Smooth muscle cell (in vitro differentiated cells): Measurements from ENCODE around the gene ZNF423. TPM values are rescaled to one million over a fixed set of nuclear protein-coding genes. Genes with fewer than 3 reads are reported as not detected.

Experiments
- DNase-seq: peaks from one replicate; lab custom pipeline; 2025; ENCODE audit not compliant: unreplicated experiment; lab: John Stamatoyannopoulos, UW
- H2AFZ ChIP-seq: fragments of 200-600 bp; sonication (generic); 2 replicates; pipeline ENCODE4 v1.6.0; 2016; ENCODE audit warnings: antibody characterized with exemption, low read depth, mild to moderate bottlenecking
- H3F3A ChIP-seq: fragments of 200-600 bp; sonication (generic); 2 replicates; pipeline ENCODE4 v1.6.0; 2017; ENCODE audit warnings: antibody characterized with exemption, low read depth
- H3K27ac ChIP-seq: fragments of 200-600 bp; sonication (generic); 2 replicates; pipeline ENCODE4 v1.5.1; 2016; ENCODE audit warnings: low read depth, mild to moderate bottlenecking
- H3K27me3 ChIP-seq: fragments of 200-600 bp; sonication (generic); 2 replicates; pipeline ENCODE4 v1.6.1; 2016; ENCODE audit warnings: low read depth, mild to moderate bottlenecking
- H3K36me3 ChIP-seq: fragments of 200-600 bp; sonication (generic); 2 replicates; pipeline ENCODE4 v1.5.1; 2016; ENCODE audit warnings: low read depth
- H3K4me1 ChIP-seq: fragments of 200-600 bp; sonication (generic); 2 replicates; pipeline ENCODE4 v1.5.1; 2016; ENCODE audit warnings: low read depth
- H3K4me2 ChIP-seq: fragments of 200-600 bp; sonication (generic); 2 replicates; pipeline ENCODE4 v1.6.0; 2016; ENCODE audit warnings: mild to moderate bottlenecking
- H3K4me3 ChIP-seq: fragments of 200-600 bp; sonication (generic); 2 replicates; pipeline ENCODE4 v1.5.1; 2016; ENCODE audit warnings: mild to moderate bottlenecking
- H3K79me2 ChIP-seq: fragments of 200-600 bp; sonication (generic); 2 replicates; pipeline ENCODE4 v1.6.0; 2016; ENCODE audit warnings: low read depth, mild to moderate bottlenecking
- H3K9ac ChIP-seq: fragments of 200-600 bp; sonication (generic); 2 replicates; pipeline ENCODE4 v1.6.0; 2016; ENCODE audit warnings: low read depth
- H3K9me3 ChIP-seq: fragments of 200-600 bp; sonication (generic); replicated peaks from 2 replicates; pipeline ENCODE4 v1.5.1; 2016; ENCODE audit warnings: low read depth
- H4K20me1 ChIP-seq: fragments of 200-600 bp; sonication (generic); 2 replicates; pipeline ENCODE4 v1.6.0; 2016; ENCODE audit warnings: low read depth
- CTCF ChIP-seq: fragments of 200-600 bp; sonication (generic); IDR thresholded peaks from 2 replicates; pipeline ENCODE4 v1.5.1; 2017; ENCODE audit warnings: borderline replicate concordance, mild to moderate bottlenecking, antibody characterized with exemption; ENCODE audit not compliant: insufficient read depth, poor library complexity, severe bottlenecking
- WGBS: methylation state at CpG from one replicate; pipeline ENCODE4 v1.1.7; 2016; ENCODE audit warnings: low lambda C conversion rate; 5-methylcytosine and 5-hydroxymethylcytosine counted together
- polyA plus RNA-seq: library from polyadenylated mRNA; unstranded; fragments of >200 nt; fragmentation: Nextera tagmentation; extraction: Ambion mirVana; gene quantifications from 2 replicates; pipeline ENCODE4 v1.2.1, GENCODE V29; 2016
- total RNA-seq: library from RNA; depleted of rRNA; stranded (reverse); fragments of >200 nt; gene quantifications from 2 replicates; pipeline ENCODE4 v1.2.3, GENCODE V29; 2014

ZNF423 gene
- total and polyA plus RNA-seq, 2 experiments from 2014 or later: 6.9 to 7.0 TPM

- Histone ChIP-seq H3K79me2 (no peaks in the 10 kb centered on the region), H3K4me2 (no peak overlapping the region), H3K27ac (no peak overlapping the region), H3F3A (no peaks in the 10 kb centered on the region), H2AFZ (no peak overlapping the region), H3K36me3 (no peaks in the 10 kb centered on the region), H3K9ac (no peak overlapping the region), H3K9me3 (no peaks in the 10 kb centered on the region), H3K27me3 (no peaks in the 10 kb centered on the region), H3K4me1 (peaks cover 4% of the 10 kb centered on the region), H3K4me3 (no peak overlapping the region), H4K20me1 (peaks cover 23% of the 10 kb centered on the region)
- over 99% methylated on average over 5 of the region's 5 CpGs for WGBS
- DNase-seq: no peak
- TF ChIP-seq CTCF: no peak
Observed at GRCh38 chr16:49800441-49800840, 55.5 kb downstream of the ZNF423 start.

DNA sequence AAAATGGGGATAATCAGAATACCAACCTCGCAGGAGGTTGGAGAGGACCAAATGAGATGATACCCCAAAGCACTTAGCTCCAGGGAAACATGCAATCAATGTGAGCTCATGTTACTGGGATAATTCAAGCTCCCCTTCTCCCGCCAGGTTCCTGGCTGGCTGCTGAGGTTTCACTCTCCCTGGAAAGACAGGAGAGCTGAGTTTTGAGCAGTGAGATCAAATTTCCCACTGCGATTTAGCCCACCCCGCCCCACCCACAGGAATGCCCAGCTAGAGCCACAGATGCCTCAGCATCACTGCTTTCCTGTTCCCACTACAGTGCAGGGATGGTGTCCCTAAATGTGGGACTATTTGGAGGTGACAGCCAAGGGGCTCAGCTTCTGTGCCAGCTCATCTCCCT is 56.7 kb downstream of the ZNF423 start:
- no peaks in the 10 kb centered on the region for H3K79me2 ChIP-seq
- H3K9me3 ChIP-seq: no peaks in the 10 kb centered on the region
- TF ChIP-seq CTCF: no peak
- H3K4me1 ChIP-seq: peaks cover 4% of the 10 kb centered on the region
- H4K20me1 ChIP-seq: peaks cover 31% of the 10 kb centered on the region
- 53% methylated on average over 4 of the region's 4 CpGs for WGBS
- H3K4me3 ChIP-seq: no peak overlapping the region
- no peak overlapping the region for H2AFZ ChIP-seq
- no peak overlapping the region for H3K9ac ChIP-seq
- no peaks in the 10 kb centered on the region for H3K36me3 ChIP-seq
- H3K27ac ChIP-seq: no peak overlapping the region
- H3K4me2 ChIP-seq: no peak overlapping the region
- DNase-seq: no peak
- H3F3A ChIP-seq: no peaks in the 10 kb centered on the region
- H3K27me3 ChIP-seq: no peaks in the 10 kb centered on the region

- Histone ChIP-seq H4K20me1 (peaks cover 43% of the 10 kb centered on the region), H3F3A (no peaks in the 10 kb centered on the region), H3K4me3 (no peak overlapping the region), H3K27me3 (no peaks in the 10 kb centered on the region), H3K9me3 (no peaks in the 10 kb centered on the region), H3K27ac (no peak overlapping the region), H3K4me1 (peaks cover 4% of the 10 kb centered on the region), H2AFZ (no peak overlapping the region), H3K4me2 (no peak overlapping the region), H3K36me3 (no peaks in the 10 kb centered on the region), H3K79me2 (no peaks in the 10 kb centered on the region), H3K9ac (no peak overlapping the region)
- WGBS: 83% methylated on average over 8 of the region's 8 CpGs
- DNase-seq: no peak
- TF ChIP-seq CTCF: no peak
Observed at GRCh38 chr16:49795513-49795912, 60.4 kb downstream of the ZNF423 start.

GRCh38 chr16:49793244-49793643 is 62.7 kb downstream of the ZNF423 start:
- WGBS: 98% methylated on average over 11 of the region's 11 CpGs
- Histone ChIP-seq H3K27ac (no peak overlapping the region), H3K36me3 (no peaks in the 10 kb centered on the region), H3K4me2 (no peak overlapping the region), H3K9me3 (no peaks in the 10 kb centered on the region), H3F3A (no peaks in the 10 kb centered on the region), H3K4me3 (no peak overlapping the region), H3K27me3 (no peaks in the 10 kb centered on the region), H3K79me2 (no peaks in the 10 kb centered on the region), H4K20me1 (peaks cover 40% of the 10 kb centered on the region), H3K9ac (no peak overlapping the region), H2AFZ (no peak overlapping the region), H3K4me1 (no peaks in the 10 kb centered on the region)
- no peak for TF ChIP-seq CTCF
- no peak for DNase-seq
